ENCODE data around the gene FAM81A.
A peak's percentile ranks its signal among the peaks of the same experiment; 100 is the strongest.
"Not testable (repeated sequence)": the region's sequence is repeated elsewhere in the genome, so short reads cannot be mapped to it uniquely, and the experiment has no call there.

Gene FAM81A

GRCh38 chr15:59491062-59491461 is 53.1 kb downstream of the FAM81A start:
- DNase-seq: no peak

GRCh38 chr15:59492389-59493377 is 54.7 kb downstream of the FAM81A start:
- DNase-seq: peak; percentile 54 to 67

GRCh38 chr15:59501597-59501996 is 63.6 kb downstream of the FAM81A start:
- DNase-seq: peak in 1 of 2 donors; percentile 24

- DNase-seq: no peak
Observed at GRCh38 chr15:59515190-59515589, 77.2 kb downstream of the FAM81A start.

GRCh38 chr15:59516655-59517461 is 78.9 kb downstream of the FAM81A start:
- no peak for DNase-seq

GRCh38 chr15:59519329-59519728 is 81.3 kb downstream of the FAM81A start:
- DNase-seq: no peak

- no peak for DNase-seq
Observed at GRCh38 chr15:59521443-59521842, 83.5 kb downstream of the FAM81A start.

- DNase-seq: peak; percentile 65
Observed at GRCh38 chr15:59522988-59523461, 85.0 kb downstream of the FAM81A start.

- DNase-seq: no peak
Observed at GRCh38 chr15:59523702-59524101, 85.7 kb downstream of the FAM81A start.

- DNase-seq: peak; percentile 14 to 34
Observed at GRCh38 chr15:59524331-59524731, 86.3 kb downstream of the FAM81A start.

- not testable (repeated sequence) for DNase-seq
Observed at GRCh38 chr15:59526466-59526865, 88.5 kb downstream of the FAM81A start.

GRCh38 chr15:59528429-59528828 is 90.4 kb downstream of the FAM81A start:
- no peak for DNase-seq

- peak; percentile 67 to 76 for DNase-seq
Observed at GRCh38 chr15:59528961-59529402, 91.0 kb downstream of the FAM81A start.

GRCh38 chr15:59531066-59531675 is 93.2 kb downstream of the FAM81A start:
- no peak for DNase-seq

- peak; percentile 24 to 43 for DNase-seq
Observed at GRCh38 chr15:59532770-59533379, 94.9 kb downstream of the FAM81A start.

- DNase-seq: no peak
Observed at GRCh38 chr15:59536553-59536952, 98.6 kb downstream of the FAM81A start.

- DNase-seq: no peak
Observed at GRCh38 chr15:59537403-59537802, 99.4 kb downstream of the FAM81A start.

GRCh38 chr15:59538494-59538893 is 100.5 kb downstream of the FAM81A start:
- DNase-seq: no peak

GRCh38 chr15:59539799-59540198 is 101.8 kb downstream of the FAM81A start:
- no peak for DNase-seq

GRCh38 chr15:59540654-59541053 is 102.7 kb downstream of the FAM81A start:
- DNase-seq: no peak

- no peak for DNase-seq
Observed at GRCh38 chr15:59541750-59542149, 103.8 kb downstream of the FAM81A start.
